ENCODE measurements around the gene GCSAM.

GCSAM gene

GRCh38 chr3:112104774-112105173, 28.3 kb downstream of the GCSAM start:
- no peak for DNase-seq (ENCODE audit: low read depth)

- DNase-seq (ENCODE audit: low read depth), result no peak
These were observed 31.1 kb downstream of the GCSAM start for GRCh38 chr3:112101916-112102315.

GRCh38 chr3:112097378-112097777, 35.7 kb downstream of the GCSAM start:
- no peak for DNase-seq (ENCODE audit: low read depth)

GRCh38 chr3:112096176-112096575, 36.9 kb downstream of the GCSAM start:
- no peak for DNase-seq (ENCODE audit: low read depth)

GRCh38 chr3:112095731-112096130, 37.3 kb downstream of the GCSAM start:
- no peak for DNase-seq (ENCODE audit: low read depth)

- DNase-seq (ENCODE audit: low read depth), result no peak
These were observed 39.9 kb downstream of the GCSAM start for GRCh38 chr3:112093180-112093522.

- no peak for DNase-seq (ENCODE audit: low read depth)
These were observed 40.4 kb downstream of the GCSAM start for GRCh38 chr3:112092496-112093179.

GRCh38 chr3:112090887-112091586, 42.0 kb downstream of the GCSAM start:
- no peak for DNase-seq (ENCODE audit: low read depth)

GRCh38 chr3:112089956-112090886, 42.8 kb downstream of the GCSAM start:
- no peak for DNase-seq (ENCODE audit: low read depth)

GRCh38 chr3:112088944-112089343, 44.1 kb downstream of the GCSAM start:
- DNase-seq (ENCODE audit: low read depth), result no peak

GRCh38 chr3:112087746-112088145, 45.3 kb downstream of the GCSAM start:
- no peak for DNase-seq (ENCODE audit: low read depth)

GRCh38 chr3:112086875-112087524, 46.0 kb downstream of the GCSAM start:
- no peak for DNase-seq (ENCODE audit: low read depth)

- peak; percentile 30 for DNase-seq (ENCODE audit: low read depth)
These were observed 46.8 kb downstream of the GCSAM start, which contains the start of gene C3orf52 for GRCh38 chr3:112086076-112086854. TSS of gene C3orf52 (plus strand) at chr3:112086389. CDS start at chr3:112086408, 19 bp downstream.

- no peak for DNase-seq (ENCODE audit: low read depth)
These were observed 47.3 kb downstream of the GCSAM start for GRCh38 chr3:112085735-112086075.

GRCh38 chr3:112084980-112085705, 47.9 kb downstream of the GCSAM start:
- no peak for DNase-seq (ENCODE audit: low read depth)

GRCh38 chr3:112083239-112083638, 49.8 kb downstream of the GCSAM start:
- DNase-seq (ENCODE audit: low read depth), result no peak

- no peak for DNase-seq (ENCODE audit: low read depth)
These were observed 54.6 kb downstream of the GCSAM start for GRCh38 chr3:112078125-112079083.

GRCh38 chr3:112074616-112075497, 58.2 kb downstream of the GCSAM start:
- DNase-seq (ENCODE audit: low read depth), result no peak

- DNase-seq (ENCODE audit: low read depth), result no peak
These were observed 59.0 kb downstream of the GCSAM start for GRCh38 chr3:112074006-112074405.
